GM21360 (cell line): ENCODE data around the gene STXBP6.

Source experiments
- ATAC-seq: cut with Tn5 transposase; IDR thresholded peaks from one replicate; pipeline ENCODE4 v1.9.1; 2021; ENCODE audit warnings: mild to moderate bottlenecking, moderate library complexity; ENCODE audit not compliant: unreplicated experiment

STXBP6 gene

GRCh38 chr14:24921903-24922302 lies 128.0 kb downstream of the STXBP6 start:
- no peak for ATAC-seq

GRCh38 chr14:24920265-24921075 lies 129.5 kb downstream of the STXBP6 start:
- ATAC-seq = no peak

- no peak for ATAC-seq
Measured at GRCh38 chr14:24918822-24919221, 131.1 kb downstream of the STXBP6 start.

DNA sequence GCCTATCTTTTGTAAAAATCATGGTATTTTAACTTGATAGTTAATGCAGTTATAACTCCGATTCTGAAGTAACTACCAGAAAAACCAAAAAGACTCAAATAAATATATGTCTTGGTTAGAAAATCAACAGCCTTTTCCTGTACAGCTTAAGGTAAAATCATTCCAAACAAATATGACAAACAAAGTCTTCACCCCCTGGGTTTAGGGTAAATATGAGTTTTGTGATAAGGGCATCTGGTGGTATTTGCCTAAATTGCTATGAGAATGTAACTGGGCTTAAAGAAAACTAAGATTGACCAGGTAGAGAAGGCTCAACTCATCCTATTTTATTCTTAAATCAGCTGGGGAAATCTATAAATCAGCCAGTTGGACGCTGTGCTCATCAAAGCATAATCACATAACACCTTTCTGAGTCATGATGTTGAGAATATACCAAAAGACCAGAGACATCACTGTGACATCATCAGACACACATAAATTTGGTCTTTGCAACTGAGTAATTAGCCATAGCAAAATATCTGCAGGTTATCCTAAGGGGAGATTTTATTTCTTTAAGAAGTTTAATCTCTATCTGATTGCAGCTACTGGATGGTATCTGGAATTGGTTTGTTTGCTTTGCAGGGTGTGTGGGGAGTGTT lies 133.9 kb downstream of the STXBP6 start:
- no peak for ATAC-seq

DNA sequence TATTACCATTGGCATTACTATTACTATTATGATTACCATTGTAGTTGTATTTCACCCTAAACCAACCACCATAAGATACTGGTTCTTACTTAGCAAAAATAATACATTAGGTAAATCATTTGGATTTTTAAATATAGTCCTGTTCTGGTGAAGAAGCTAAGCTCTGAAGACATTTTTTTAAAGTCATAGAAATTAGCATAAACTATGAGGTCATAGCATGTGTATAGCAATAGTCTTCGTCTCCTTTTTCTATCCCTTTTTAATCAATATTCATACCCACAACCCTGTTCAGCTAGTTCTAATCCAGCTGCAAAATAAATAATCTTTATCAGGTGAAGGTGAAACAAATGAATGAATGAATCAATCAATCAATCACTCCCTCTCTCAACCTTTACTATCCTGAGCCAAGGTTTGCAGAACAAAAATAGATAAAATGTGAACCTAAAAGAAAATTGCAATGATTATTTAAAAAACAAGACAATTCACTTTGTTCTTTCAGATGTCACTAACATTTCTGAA lies 134.5 kb downstream of the STXBP6 start:
- ATAC-seq = no peak

DNA sequence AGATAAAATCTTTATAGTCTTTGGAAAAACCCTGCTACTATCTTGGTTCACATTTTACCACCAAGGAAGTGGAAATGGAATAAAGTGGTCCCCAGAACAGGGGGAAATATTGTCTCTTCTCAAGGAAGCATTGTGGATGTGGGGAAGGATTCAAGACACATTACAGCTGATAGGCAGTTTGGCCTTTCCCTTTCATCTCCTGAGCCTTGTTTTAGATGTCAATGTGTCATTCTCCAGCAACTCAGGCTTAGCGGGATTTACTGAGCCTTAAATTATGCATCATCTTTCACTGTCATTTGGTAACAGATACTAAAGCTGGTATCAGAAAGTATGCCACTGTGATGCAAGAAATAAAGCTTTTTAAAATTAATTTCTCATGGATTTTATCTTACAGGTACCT lies 136.2 kb downstream of the STXBP6 start:
- no peak for ATAC-seq

DNA sequence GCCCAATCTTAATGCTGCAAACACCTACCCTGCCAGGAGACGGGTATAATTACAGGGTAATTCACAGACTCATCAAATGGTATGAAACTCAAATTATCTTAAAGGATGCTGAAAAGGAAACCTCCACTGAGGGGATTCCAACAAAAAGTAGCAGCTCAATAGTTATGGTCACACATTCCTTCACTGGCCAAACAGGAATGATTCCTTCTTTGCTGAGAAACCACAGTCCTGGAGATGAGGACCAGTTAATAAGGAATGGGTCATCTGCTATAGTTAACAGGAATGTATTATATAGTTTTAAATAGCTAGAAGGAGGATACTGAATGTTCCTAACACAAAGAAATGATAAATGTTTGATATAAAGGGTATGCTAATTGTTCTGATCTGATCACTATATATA lies 136.9 kb downstream of the STXBP6 start:
- no peak for ATAC-seq

GRCh38 chr14:24911324-24912109 lies 138.4 kb downstream of the STXBP6 start:
- no peak for ATAC-seq

GRCh38 chr14:24910408-24910986 lies 139.4 kb downstream of the STXBP6 start:
- no peak for ATAC-seq

- no peak for ATAC-seq
Measured at GRCh38 chr14:24909523-24910302, 140.2 kb downstream of the STXBP6 start.

GRCh38 chr14:24908592-24909236 lies 141.2 kb downstream of the STXBP6 start:
- no peak for ATAC-seq

GRCh38 chr14:24904533-24904932 lies 145.4 kb downstream of the STXBP6 start:
- no peak for ATAC-seq

- no peak for ATAC-seq
Measured at GRCh38 chr14:24903337-24903736, 146.6 kb downstream of the STXBP6 start.

DNA sequence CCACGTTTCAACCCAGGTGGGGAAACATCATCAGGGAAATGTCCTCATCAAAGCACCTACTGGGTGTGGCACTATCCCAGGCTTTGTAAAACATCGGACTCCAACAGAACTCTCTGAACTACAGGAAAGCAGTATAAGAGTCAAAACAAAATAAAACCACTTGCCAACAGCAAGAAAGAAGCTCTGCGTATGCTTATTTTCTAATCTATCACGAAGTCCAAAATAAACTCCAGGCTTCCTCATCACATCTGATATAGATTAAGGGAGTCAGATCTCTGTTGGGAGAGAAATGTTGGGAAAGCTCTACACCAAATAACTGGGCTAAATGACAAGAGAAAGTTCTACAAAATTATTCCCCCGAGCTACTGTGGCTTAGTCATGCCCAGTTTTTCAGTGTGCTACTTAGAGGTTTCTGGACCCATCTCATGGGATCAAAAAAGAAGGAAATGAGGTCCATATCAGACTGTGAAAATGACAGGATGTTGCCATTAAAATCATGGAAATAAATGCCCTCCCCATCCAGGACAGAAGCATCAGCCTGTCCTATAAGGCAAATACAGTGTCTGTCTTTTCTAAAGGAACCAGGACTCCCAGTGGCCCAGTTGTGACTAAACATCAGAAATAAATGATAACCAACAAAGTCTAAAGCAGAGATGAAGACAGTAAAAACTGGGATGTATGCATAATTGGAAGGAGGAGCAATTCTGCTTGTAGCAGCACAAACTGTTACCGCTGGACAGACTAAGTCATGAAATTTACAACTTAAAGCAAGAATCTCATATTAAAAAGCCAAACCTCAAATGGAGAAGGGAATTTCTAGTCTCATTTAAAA lies 149.5 kb downstream of the STXBP6 start:
- no peak for ATAC-seq

GRCh38 chr14:24897793-24898192 lies 152.2 kb downstream of the STXBP6 start:
- ATAC-seq = no peak

GRCh38 chr14:24895622-24896021 lies 154.3 kb downstream of the STXBP6 start:
- ATAC-seq = no peak

- ATAC-seq = no peak
Measured at GRCh38 chr14:24895243-24895583, 154.7 kb downstream of the STXBP6 start.

GRCh38 chr14:24894583-24895242 lies 155.2 kb downstream of the STXBP6 start:
- no peak for ATAC-seq
